Neural progenitor cell (in vitro differentiated cells): ENCODE data around the gene RBM47. TPM values are rescaled to one million over a fixed set of nuclear protein-coding genes. Genes with fewer than 3 reads are reported as not detected.

ENCODE experiments used
- DNase-seq: peaks from one replicate; pipeline ENCODE4 v3.0.0-alpha.2; 2016; ENCODE audit warnings: low spot score
- H2AFZ ChIP-seq: fragments of 200-600 bp; sonication (generic); replicated peaks from 2 replicates; pipeline ENCODE4 v1.6.1; 2016; ENCODE audit warnings: antibody characterized with exemption
- H3F3A ChIP-seq: fragments of 200-600 bp; sonication (generic); 2 replicates; pipeline ENCODE4 v1.6.1; 2016; ENCODE audit warnings: antibody characterized with exemption, low read depth
- H3K27ac ChIP-seq: fragments of 200-600 bp; sonication (generic); 2 replicates; pipeline ENCODE4 v1.5.1; 2016; ENCODE audit warnings: mild to moderate bottlenecking
- H3K27me3 ChIP-seq: fragments of 200-600 bp; sonication (generic); 2 replicates; pipeline ENCODE4 v1.6.1; 2016; ENCODE audit warnings: mild to moderate bottlenecking, moderate library complexity
- H3K36me3 ChIP-seq: fragments of 200-600 bp; sonication (generic); 2 replicates; pipeline ENCODE4 v1.5.1; 2016
- H3K4me1 ChIP-seq: fragments of 200-600 bp; sonication (generic); 2 replicates; pipeline ENCODE4 v1.6.1; 2016; ENCODE audit warnings: mixed run types
- H3K4me2 ChIP-seq: fragments of 200-600 bp; sonication (generic); 2 replicates; pipeline ENCODE4 v1.6.1; 2016
- H3K4me3 ChIP-seq: fragments of 200-600 bp; sonication (generic); 2 replicates; pipeline ENCODE4 v1.5.1; 2016
- H3K79me2 ChIP-seq: fragments of 200-600 bp; sonication (generic); 2 replicates; pipeline ENCODE4 v1.6.1; 2016; ENCODE audit warnings: low read depth
- H3K9ac ChIP-seq: fragments of 200-600 bp; sonication (generic); 2 replicates; pipeline ENCODE4 v1.6.1; 2016
- H3K9me3 ChIP-seq: fragments of 200-600 bp; sonication (generic); 2 replicates; pipeline ENCODE4 v1.5.1; 2016; ENCODE audit warnings: low read depth
- H4K20me1 ChIP-seq: fragments of 200-600 bp; sonication (generic); 2 replicates; pipeline ENCODE4 v1.6.1; 2016; ENCODE audit warnings: low read depth
- H3K27ac Mint-ChIP-seq: 3 replicates; pipeline ENCODE4 v1.8.0; 2021; ENCODE audit warnings: mixed read lengths
- H3K27me3 Mint-ChIP-seq: 2 replicates; pipeline ENCODE4 v1.8.0; 2022; ENCODE audit warnings: low read depth, mild to moderate bottlenecking, inconsistent platforms, moderate library complexity, mixed read lengths; ENCODE audit not compliant: insufficient read depth
- H3K36me3 Mint-ChIP-seq: 3 replicates; pipeline ENCODE4 v1.8.0; 2021; ENCODE audit warnings: mixed read lengths
- H3K4me1 Mint-ChIP-seq: 3 replicates; pipeline ENCODE4 v1.8.0; 2021; ENCODE audit warnings: mixed read lengths
- H3K4me3 Mint-ChIP-seq: 3 replicates; pipeline ENCODE4 v1.8.0; 2021; ENCODE audit warnings: mild to moderate bottlenecking, moderate library complexity, mixed read lengths
- H3K9me3 Mint-ChIP-seq: 3 replicates; pipeline ENCODE4 v1.8.0; 2020; ENCODE audit warnings: mixed read lengths
- EZH2 ChIP-seq: fragments of 200-600 bp; sonication (generic); IDR thresholded peaks from 2 replicates; pipeline ENCODE4 v1.6.1; 2017; ENCODE audit warnings: antibody characterized with exemption, mild to moderate bottlenecking, moderate library complexity
- EZH2phosphoT487 ChIP-seq: fragments of 200-600 bp; sonication (generic); IDR thresholded peaks from 2 replicates; pipeline ENCODE4 v1.6.1; 2017; ENCODE audit warnings: antibody characterized with exemption
- total RNA-seq: library from RNA; depleted of rRNA; stranded (reverse); fragments of >200 nt; gene quantifications from 2 replicates; pipeline ENCODE4 v1.2.3, GENCODE V29; 2015; ENCODE audit warnings: low replicate concordance
- TF ChIP-seq, protein P1 (sequence below): fragments of 200-600 bp; sonication (generic); IDR thresholded peaks from 2 replicates; pipeline ENCODE4 v1.5.1; 2017; ENCODE audit warnings: antibody characterized with exemption, mild to moderate bottlenecking

RBM47 gene
- total RNA-seq, 1 donor from 2014 or later: 2.9 TPM

GRCh38 chr4:40403081-40403480, 226.6 kb downstream of the RBM47 start:
- DNase-seq: peak; percentile 9
- H3K4me1 Mint-ChIP-seq: peaks cover 9% of the 10 kb centered on the region
- H3K9me3 Mint-ChIP-seq: peaks cover 23% of the 10 kb centered on the region
- H4K20me1 ChIP-seq: no peaks in the 10 kb centered on the region
- H3K9ac ChIP-seq: no peak overlapping the region
- H3K4me3 Mint-ChIP-seq: no peak overlapping the region
- H3F3A ChIP-seq: no peaks in the 10 kb centered on the region
- H3K27ac ChIP-seq: no peak overlapping the region
- peaks cover 3% of the 10 kb centered on the region for H3K27me3 Mint-ChIP-seq
- no peaks in the 10 kb centered on the region for H3K79me2 ChIP-seq
- TF ChIP-seq, protein P1, sequence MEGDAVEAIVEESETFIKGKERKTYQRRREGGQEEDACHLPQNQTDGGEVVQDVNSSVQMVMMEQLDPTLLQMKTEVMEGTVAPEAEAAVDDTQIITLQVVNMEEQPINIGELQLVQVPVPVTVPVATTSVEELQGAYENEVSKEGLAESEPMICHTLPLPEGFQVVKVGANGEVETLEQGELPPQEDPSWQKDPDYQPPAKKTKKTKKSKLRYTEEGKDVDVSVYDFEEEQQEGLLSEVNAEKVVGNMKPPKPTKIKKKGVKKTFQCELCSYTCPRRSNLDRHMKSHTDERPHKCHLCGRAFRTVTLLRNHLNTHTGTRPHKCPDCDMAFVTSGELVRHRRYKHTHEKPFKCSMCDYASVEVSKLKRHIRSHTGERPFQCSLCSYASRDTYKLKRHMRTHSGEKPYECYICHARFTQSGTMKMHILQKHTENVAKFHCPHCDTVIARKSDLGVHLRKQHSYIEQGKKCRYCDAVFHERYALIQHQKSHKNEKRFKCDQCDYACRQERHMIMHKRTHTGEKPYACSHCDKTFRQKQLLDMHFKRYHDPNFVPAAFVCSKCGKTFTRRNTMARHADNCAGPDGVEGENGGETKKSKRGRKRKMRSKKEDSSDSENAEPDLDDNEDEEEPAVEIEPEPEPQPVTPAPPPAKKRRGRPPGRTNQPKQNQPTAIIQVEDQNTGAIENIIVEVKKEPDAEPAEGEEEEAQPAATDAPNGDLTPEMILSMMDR: no peak
- no peak for TF ChIP-seq EZH2phosphoT487
- no peak for TF ChIP-seq EZH2
- H3K27ac Mint-ChIP-seq: peak overlapping the region; percentile 47
- peaks cover 6% of the 10 kb centered on the region for H3K4me1 ChIP-seq
- no peak overlapping the region for H3K4me3 ChIP-seq
- H3K4me2 ChIP-seq: no peak overlapping the region
- H2AFZ ChIP-seq: no peak overlapping the region
- H3K36me3 Mint-ChIP-seq: peaks cover 4% of the 10 kb centered on the region
- no peaks in the 10 kb centered on the region for H3K36me3 ChIP-seq
- no peaks in the 10 kb centered on the region for H3K9me3 ChIP-seq
- H3K27me3 ChIP-seq: no peaks in the 10 kb centered on the region

GRCh38 chr4:40402556-40402955, 227.1 kb downstream of the RBM47 start:
- Mint-ChIP-seq H3K9me3 (peaks cover 19% of the 10 kb centered on the region), H3K27ac (peak overlapping the region; percentile 47), H3K4me1 (peaks cover 9% of the 10 kb centered on the region), H3K27me3 (peaks cover 3% of the 10 kb centered on the region), H3K4me3 (no peak overlapping the region), H3K36me3 (peaks cover 4% of the 10 kb centered on the region)
- Histone ChIP-seq H3F3A (no peaks in the 10 kb centered on the region), H3K27ac (no peak overlapping the region), H4K20me1 (no peaks in the 10 kb centered on the region), H3K27me3 (no peaks in the 10 kb centered on the region), H3K9me3 (no peaks in the 10 kb centered on the region), H3K4me1 (peaks cover 6% of the 10 kb centered on the region), H3K36me3 (no peaks in the 10 kb centered on the region), H3K4me3 (no peak overlapping the region), H3K9ac (no peak overlapping the region), H3K79me2 (no peaks in the 10 kb centered on the region), H2AFZ (no peak overlapping the region), H3K4me2 (no peak overlapping the region)
- TF ChIP-seq, protein P1: no peak
- no peak for TF ChIP-seq EZH2
- TF ChIP-seq EZH2phosphoT487: no peak
- DNase-seq: no peak

GRCh38 chr4:40401631-40402030, 228.0 kb downstream of the RBM47 start:
- H4K20me1 ChIP-seq: no peaks in the 10 kb centered on the region

More at GRCh38 chr4:40401631-40402030, 228.0 kb downstream of the RBM47 start:
- peaks cover 1% of the 10 kb centered on the region for H3K36me3 Mint-ChIP-seq
- DNase-seq: no peak
- no peak overlapping the region for H3K27ac Mint-ChIP-seq
- H3K4me3 Mint-ChIP-seq: no peak overlapping the region
- Histone ChIP-seq H3K9ac (no peak overlapping the region), H3K27me3 (no peaks in the 10 kb centered on the region), H3K4me2 (no peak overlapping the region), H3F3A (no peaks in the 10 kb centered on the region), H3K27ac (no peak overlapping the region), H3K9me3 (no peaks in the 10 kb centered on the region), H2AFZ (no peak overlapping the region), H3K4me1 (peaks cover 6% of the 10 kb centered on the region), H3K4me3 (no peak overlapping the region), H3K36me3 (no peaks in the 10 kb centered on the region), H3K79me2 (no peaks in the 10 kb centered on the region)
- H3K9me3 Mint-ChIP-seq: peaks cover 11% of the 10 kb centered on the region
- peaks cover 9% of the 10 kb centered on the region for H3K4me1 Mint-ChIP-seq
- H3K27me3 Mint-ChIP-seq: peaks cover 2% of the 10 kb centered on the region
- no peak for TF ChIP-seq EZH2phosphoT487
- no peak for TF ChIP-seq EZH2
- TF ChIP-seq, protein P1: no peak
